Ishikawa (cell line): Measurements from ENCODE around the gene AMPD1.

Experiments
- CEBPB ChIP-seq: IDR thresholded peaks from 2 replicates; pipeline ENCODE4 v1.6.1; 2012
- CREB1 ChIP-seq: IDR thresholded peaks from 2 replicates; pipeline ENCODE4 v1.6.1; 2012; ENCODE audit warnings: low read depth
- EP300 ChIP-seq: IDR thresholded peaks from 2 replicates; pipeline ENCODE4 v1.6.1; 2012; ENCODE audit warnings: borderline replicate concordance
- REST ChIP-seq: IDR thresholded peaks from 2 replicates; pipeline ENCODE4 v1.6.1; 2012; ENCODE audit warnings: low read depth, mild to moderate bottlenecking
- TAF1 ChIP-seq: IDR thresholded peaks from 2 replicates; pipeline ENCODE4 v1.6.1; 2012; ENCODE audit warnings: low read depth, mild to moderate bottlenecking
- YY1 ChIP-seq: IDR thresholded peaks from 2 replicates; pipeline ENCODE4 v1.6.1; 2012; ENCODE audit warnings: low read depth

GRCh38 chr1:114741963-114742746 lies 46.8 kb upstream of the AMPD1 start:
- TF ChIP-seq EP300 (no peak), CEBPB (no peak), TAF1 (no peak), CREB1 (no peak), YY1 (no peak), REST (no peak)
